K562 (cell line): ENCODE results near the gene ATP5ME. TPM values are rescaled to one million over a fixed set of nuclear protein-coding genes. Genes with fewer than 3 reads are reported as not detected.

Source experiments
- ATAC-seq: fragments of 200-7000 bp; cut with Tn5 transposase; 3 replicates; pipeline ENCODE4 v1.9.1; 2020; ENCODE audit warnings: moderate library complexity
- BruUV-seq: library from RNA; stranded (reverse); fragments of 400-500 nt; replicated peaks from 2 replicates; lab custom pipeline; 2021; lab: Mats Ljungman, UMichigan
- CTCF ChIA-PET: fragments of 300-600 bp; formaldehyde crosslinking; extraction: SDS; loops from one replicate; lab custom pipeline; 2021; ENCODE audit warnings: low intra/inter-chr PET ratio; lab: Yijun Ruan, JAX
- POLR2A ChIA-PET: fragments of 300-600, 350-650 bp; sonication (Branson Sonifier 250); formaldehyde crosslinking; extraction: SDS; loops from one replicate; lab custom pipeline; 2021; ENCODE audit warnings: antibody characterized with exemption, inconsistent platforms; lab: Yijun Ruan, JAX
- DNase-seq, 4 experiments: peaks; one replicate each; pipeline versions ENCODE4 v3.0.0 to v3.0.0-alpha.2; 2011 to 2018; ENCODE audit warnings: low spot score in 3 of 4, mixed read lengths in 3 of 4; ENCODE audit errors: extremely low read depth in 1 of 4
- FAIRE-seq: peaks from 2 replicates; lab custom pipeline; 2011; peaks lifted over from hg19 to GRCh38; lab: Jason Lieb, UNC
- H2AFZ ChIP-seq: 2 replicates; pipeline ENCODE4 v1.6.0; 2011; ENCODE audit warnings: low read depth, low read length, control low read depth, inconsistent platforms
- H3K27ac ChIP-seq: fragments of 200-600 bp; 3 replicates; pipeline ENCODE4 v1.8.0; 2011; ENCODE audit warnings: low read depth, mild to moderate bottlenecking, control low read depth, inconsistent platforms, low read length, moderate library complexity, mixed read lengths; ENCODE audit errors: extremely low read depth
- H3K27me3 ChIP-seq, 2 experiments: fragments of 300-600 bp in 1 of 2; 2 replicates in 1 of 2; 3 replicates in 1 of 2; pipeline versions ENCODE4 v1.6.0 to v1.8.0; 2011; ENCODE audit warnings: inconsistent platforms in 2 of 2, low read length in 2 of 2, mild to moderate bottlenecking in 1 of 2, mixed read lengths in 1 of 2, moderate library complexity in 1 of 2; ENCODE audit not compliant: control insufficient read depth in 2 of 2, insufficient read depth in 2 of 2
- H3K36me3 ChIP-seq: fragments of 300-600 bp; 3 replicates; pipeline ENCODE4 v1.8.0; 2011; ENCODE audit warnings: mild to moderate bottlenecking, low read length, inconsistent platforms; ENCODE audit not compliant: control insufficient read depth, insufficient read depth
- H3K4me1 ChIP-seq, 2 experiments: fragments of 200-600 bp in 1 of 2; replicated peaks in 1 of 2; 2 replicates in 1 of 2; 3 replicates in 1 of 2; pipeline versions ENCODE4 v1.5.1 to v1.8.0; 2011; ENCODE audit warnings: inconsistent platforms in 2 of 2, low read length in 2 of 2, mild to moderate bottlenecking in 1 of 2, mixed read lengths in 1 of 2, moderate library complexity in 1 of 2; ENCODE audit not compliant: control insufficient read depth in 2 of 2, insufficient read depth in 2 of 2
- H3K4me2 ChIP-seq: 2 replicates; pipeline ENCODE4 v1.6.1; 2011; ENCODE audit warnings: low read length, control low read depth, inconsistent platforms, mixed read lengths; ENCODE audit not compliant: insufficient read depth
- H3K4me3 ChIP-seq: fragments of 200-600 bp; sonication (generic), shearing (Covaris generic); 2 replicates; pipeline ENCODE4 v1.5.1; 2016; ENCODE audit warnings: control low read depth, inconsistent platforms
- H3K79me2 ChIP-seq: fragments of 200-600 bp; 3 replicates; pipeline ENCODE4 v1.8.0; 2011; ENCODE audit warnings: low read length, inconsistent platforms; ENCODE audit not compliant: control insufficient read depth, insufficient read depth
- H3K9ac ChIP-seq, 2 experiments: 2 replicates each; pipeline versions ENCODE4 v1.6.0 to v1.6.1; 2011; ENCODE audit warnings: low read depth in 2 of 2, low read length in 2 of 2, control low read depth in 1 of 2, inconsistent platforms in 1 of 2, mild to moderate bottlenecking in 1 of 2, mixed read lengths in 1 of 2; ENCODE audit not compliant: insufficient read depth in 1 of 2
- H3K9me1 ChIP-seq: one replicate; pipeline ENCODE4 v1.6.0; 2011; ENCODE audit warnings: inconsistent platforms, mild to moderate bottlenecking, low read length, moderate library complexity; ENCODE audit not compliant: control insufficient read depth, insufficient read depth
- H3K9me3 ChIP-seq: replicated peaks from 2 replicates; pipeline ENCODE4 v1.5.1; 2011; ENCODE audit warnings: low read depth, low read length, inconsistent platforms; ENCODE audit not compliant: control insufficient read depth, insufficient read depth
- H4K20me1 ChIP-seq: replicated peaks from 2 replicates; pipeline ENCODE4 v1.6.1; 2011; ENCODE audit warnings: low read length, inconsistent platforms, mixed read lengths; ENCODE audit not compliant: control insufficient read depth, insufficient read depth
- EP300 ChIP-seq: IDR thresholded peaks from 2 replicates; pipeline ENCODE4 v1.6.1; 2012; ENCODE audit warnings: low read length, improper control_type of control experiment
- FOSL1 ChIP-seq: fragments of 200-800 bp; sonication (Bioruptor generic); conservative IDR thresholded peaks from 2 replicates; pipeline ENCODE4 v1.6.1; 2016; ENCODE audit warnings: missing genetic modification characterization, missing compliant biosample characterization
- GABPB1 ChIP-seq: sonication (generic); formaldehyde crosslinking; IDR thresholded peaks from 2 replicates; pipeline ENCODE4 v1.8.0; 2022; ENCODE audit warnings: mild to moderate bottlenecking, missing genetic modification reagents
- L3MBTL2 ChIP-seq: fragments of 450-650 bp; IDR thresholded peaks from 2 replicates; pipeline ENCODE4 v1.6.1; 2016; ENCODE audit warnings: mild to moderate bottlenecking, moderate library complexity
- PCBP1 ChIP-seq: fragments of 200-400 bp; formaldehyde crosslinking; IDR thresholded peaks from 2 replicates; pipeline ENCODE4 v1.6.1; 2018; ENCODE audit warnings: mild to moderate bottlenecking, low read depth, low read length; ENCODE audit not compliant: poor library complexity, severe bottlenecking
- PHTF2 ChIP-seq: fragments of 250-450 bp; sonication (Bioruptor Pico); IDR thresholded peaks from 2 replicates; pipeline ENCODE4 v1.5.0; 2021; ENCODE audit warnings: mild to moderate bottlenecking
- POLR2G ChIP-seq: fragments of 200-400 bp; formaldehyde crosslinking; IDR thresholded peaks from 2 replicates; pipeline ENCODE4 v1.6.1; 2017; ENCODE audit warnings: low read depth, mild to moderate bottlenecking, antibody characterized with exemption, low read length, moderate library complexity
- RBM22 ChIP-seq: fragments of 200-400 bp; formaldehyde crosslinking; IDR thresholded peaks from 2 replicates; pipeline ENCODE4 v1.6.1; 2018; ENCODE audit warnings: low read length, low read depth; ENCODE audit not compliant: poor library complexity, severe bottlenecking
- TCF3 ChIP-seq: sonication (generic); formaldehyde crosslinking; IDR thresholded peaks from 2 replicates; pipeline ENCODE4 v1.4.0; 2020; ENCODE audit warnings: mild to moderate bottlenecking, missing genetic modification reagents
- THRAP3 ChIP-seq: fragments of 450-650 bp; IDR thresholded peaks from 2 replicates; pipeline ENCODE4 v1.6.1; 2016; ENCODE audit warnings: mild to moderate bottlenecking, inconsistent platforms, borderline replicate concordance
- WHSC1 ChIP-seq: IDR thresholded peaks from one replicate; pipeline ENCODE4 v1.6.1; 2012; ENCODE audit warnings: low read length, control low read depth, inconsistent platforms
- ZNF217 ChIP-seq: sonication (generic); formaldehyde crosslinking; IDR thresholded peaks from 2 replicates; pipeline ENCODE4 v1.8.0; 2022; ENCODE audit warnings: mild to moderate bottlenecking, missing genetic modification reagents
- ZNF707 ChIP-seq: fragments of 250-450 bp; sonication (Bioruptor Pico); conservative IDR thresholded peaks from 2 replicates; pipeline ENCODE4 v1.8.0; 2022; ENCODE audit warnings: inconsistent platforms, mild to moderate bottlenecking, moderate library complexity
- ZNF740 ChIP-seq, 3 experiments: fragments of 200-800 bp in 1 of 3; sonication (Bioruptor generic) in 1 of 3; sonication (generic) in 1 of 3; formaldehyde crosslinking in 1 of 3; IDR thresholded peaks; 2 replicates each; pipeline versions ENCODE4 v1.6.1 to v1.8.0; 2016 to 2022; ENCODE audit warnings: mild to moderate bottlenecking in 2 of 3, missing compliant biosample characterization in 2 of 3, missing genetic modification characterization in 2 of 3, missing genetic modification reagents in 1 of 3
- ZNF766 ChIP-seq: fragments of 200-800 bp; sonication (Bioruptor generic); conservative IDR thresholded peaks from 2 replicates; pipeline ENCODE4 v1.6.1; 2016; ENCODE audit warnings: missing genetic modification characterization, missing compliant biosample characterization
- WGBS: fragments of 100-300 bp; shearing (Covaris generic); methylation state at CpG from one replicate; pipeline ENCODE4 v1.1.6; 2016; ENCODE audit warnings: low coverage, mixed read lengths; ENCODE audit not compliant: insufficient coverage; ENCODE audit errors: missing lambda C conversion rate; 5-methylcytosine and 5-hydroxymethylcytosine counted together
- in situ Hi-C: fragments of 300-500 bp; cut with MboI; formaldehyde crosslinking; loops from 4 replicates; pipeline ENCODE4 v1.15.0; 2018; ENCODE audit warnings: inconsistent platforms, mixed read lengths
- intact Hi-C: fragments of 100-400 bp; cut with micrococcal nuclease; formaldehyde crosslinking; loops from 2 replicates; pipeline ENCODE4 v1.14.2; 2022
- polyA plus RNA-seq, 8 experiments: library from polyadenylated mRNA; depleted of rRNA in 4 of 8; stranded (reverse) in 5 of 8; unstranded in 3 of 8; fragments of >200 nt; fragmentation: Nextera tagmentation in 2 of 8; fragmentation: Illumina TruSeq in 1 of 8; extraction: Ambion mirVana in 2 of 8; extraction: Trizol in 1 of 8; gene quantifications; 2 replicates each; pipeline versions ENCODE4 v1.2.1 to v1.2.3, GENCODE V29; 2011 to 2014; ENCODE audit warnings: inconsistent platforms in 1 of 8, missing spikeins in 1 of 8
- total RNA-seq, 7 experiments: library from RNA; depleted of rRNA in 6 of 7; stranded (reverse); fragments of >200 nt in 6 of 7; fragmentation: Illumina TruSeq in 2 of 7; extraction: Trizol in 2 of 7; gene quantifications; 2 replicates each; pipeline versions ENCODE4 v1.2.1 to v1.2.3, GENCODE V29; 2011 to 2021; ENCODE audit warnings: low replicate concordance in 1 of 7

Gene ATP5ME
- total and polyA plus RNA-seq, 9 of the 15 experiments (the other 6 are each of a cell fraction or from before 2014, with no cell fraction given) = 509 to 2,480 (median 887) TPM

GRCh38 chr4:680551-680927 lies 6.5 kb upstream of the ATP5ME start:
- in situ Hi-C loops = no loop called here
- DNase-seq = peak in 3 of 4 experiments; percentile 37 to 57 (median 49)
- POLR2A ChIA-PET = no interaction called here
- H3K9me1 ChIP-seq = no peaks in the 10 kb centered on the region
- no peaks in the 10 kb centered on the region for H3K79me2 ChIP-seq
- H3K36me3 ChIP-seq = no peaks in the 10 kb centered on the region
- no peaks in the 10 kb centered on the region for H3K27me3 ChIP-seq
- intact Hi-C loops = loop anchor here (5.0 to 10.0 kb wide), 3 partner anchors 54 to 304 kb away; partner anchors contain the start of gene IDUA
- TF ChIP-seq RBM22 = peak; percentile 64
- no peak for TF ChIP-seq WHSC1
- peak; percentile 35; the same call in 1 of the 2 replicates for TF ChIP-seq POLR2G
- no TSS peak for BruUV-seq
- CTCF ChIA-PET = no interaction called here
- peak; percentile 3; the same call in 2 of the 3 replicates for ATAC-seq
- H3K9ac ChIP-seq = peak overlapping the region; percentile 4 to 90; a peak in 3 of 4 replicates
- peak overlapping the region; percentile 50 for H3K4me2 ChIP-seq
- H3K27ac ChIP-seq = peak overlapping the region; percentile 3; the same call in 1 of the 3 replicates
- peak overlapping the region; percentile 44; the same call in 1 of the 2 replicates for H3K4me3 ChIP-seq
- FAIRE-seq = no peak
- peak overlapping the region; percentile 82 for H2AFZ ChIP-seq
- no peaks in the 10 kb centered on the region for H3K9me3 ChIP-seq
- 0 out of 2 replicates have a peak, but pooled peaks cover 4% of the 10 kb centered on the region for H4K20me1 ChIP-seq
- 29% methylated on average over 5 of the region's 17 CpGs for WGBS
- peaks cover 11 to 94% of the 10 kb centered on the region in 2 experiments; a peak in 4 of 5 replicates for H3K4me1 ChIP-seq

- no peaks in the 10 kb centered on the region for H3K9me3 ChIP-seq
- 100% methylated on average over 2 of the region's 9 CpGs for WGBS
- POLR2A ChIA-PET = no interaction called here
- no TSS peak for BruUV-seq
- H3K27me3 ChIP-seq = no peaks in the 10 kb centered on the region
- no peaks in the 10 kb centered on the region for H3K9me1 ChIP-seq
- DNase-seq = no peak
- peaks cover 3% of the 10 kb centered on the region; the same call in 2 of the 3 replicates for H3K79me2 ChIP-seq
- no peak overlapping the region for H3K27ac ChIP-seq
- no peak for ATAC-seq
- H3K4me1 ChIP-seq = peaks cover 16 to 98% of the 10 kb centered on the region in 2 experiments; a peak in 4 of 5 replicates
- H3K36me3 ChIP-seq = no peaks in the 10 kb centered on the region
- 0 out of 2 replicates have a peak, but pooled peaks cover 4% of the 10 kb centered on the region for H4K20me1 ChIP-seq
- H2AFZ ChIP-seq = no peak overlapping the region
- intact Hi-C loops = loop anchor here (5.0 to 10.0 kb wide), 3 partner anchors 55 to 305 kb away; partner anchors contain the start of gene IDUA
- CTCF ChIA-PET = no interaction called here
- FAIRE-seq = no peak
- H3K4me3 ChIP-seq = no peak overlapping the region
- in situ Hi-C loops = no loop called here
- peak overlapping the region; percentile 50; the same call in 1 of the 2 replicates for H3K4me2 ChIP-seq
- peak overlapping the region in 1 of 2 experiments; percentile 90; a peak in 2 of 4 replicates for H3K9ac ChIP-seq
- TF ChIP-seq THRAP3 (no peak), FOSL1 (no peak), GABPB1 (CRISPR knock-in tag) (no peak), ZNF766 (CRISPR knock-in tag) (no peak), TCF3 (CRISPR knock-in tag) (no peak), PCBP1 (peak; percentile 10), ZNF740 (CRISPR knock-in tag; IDR thresholded peaks at IDR 0.05) (no peak), ZNF740 (tag; IDR thresholded peaks at IDR 0.05) (no peak), PHTF2 (no peak), L3MBTL2 (0 out of 2 replicates have a peak, but pooled peaks have one; percentile 13), ZNF707 (CRISPR knock-in tag) (no peak), EP300 (no peak), ZNF217 (no peak)
Observed at GRCh38 chr4:680091-680490, 6.0 kb upstream of the ATP5ME start.
